NB4 (cell line): Measurements from ENCODE around the gene CD93.

ENCODE experiments used
- CTCF ChIP-seq: IDR thresholded peaks from one replicate; pipeline ENCODE4 v1.5.1; 2012; ENCODE audit warnings: low read depth, low read length
- POLR2A ChIP-seq: IDR thresholded peaks from 2 replicates; pipeline ENCODE4 v1.6.1; 2011; ENCODE audit warnings: mild to moderate bottlenecking; ENCODE audit not compliant: insufficient read length; ENCODE audit errors: extremely low read depth

GRCh38 chr20:23091721-23092383, 5.7 kb upstream of the CD93 start:
- no peak for TF ChIP-seq CTCF
- no peak for TF ChIP-seq POLR2A
